Left lung (tissue), 10 donors: Measurements from ENCODE around the gene IFRD2. TPM values are rescaled to one million over a fixed set of nuclear protein-coding genes. Genes with fewer than 3 reads are reported as not detected.
A peak's percentile ranks its signal among the peaks of the same experiment; 100 is the strongest.

Source experiments
- ATAC-seq: fragments of 200-7000 bp; cut with Tn5 transposase; one replicate; pipeline ENCODE4 v1.9.1; 2020; ENCODE audit warnings: moderate library complexity
- DNase-seq, 4 donors: peaks; one replicate each; pipeline ENCODE4 v3.0.0-alpha.2; 2013 to 2020
- H3K27ac ChIP-seq, 2 donors: fragments of 200-600 bp; sonication (generic) in 1 of 2; one replicate each; pipeline versions ENCODE4 v1.5.0 to v1.8.0; 2020 to 2021
- H3K27me3 ChIP-seq, 2 donors: fragments of 200-600 bp; sonication (generic) in 1 of 2; one replicate each; pipeline versions ENCODE4 v1.5.0 to v1.8.0; 2020 to 2021
- H3K36me3 ChIP-seq, 2 donors: fragments of 200-600 bp; sonication (generic) in 1 of 2; one replicate each; pipeline versions ENCODE4 v1.5.0 to v1.8.0; 2020 to 2021
- H3K4me1 ChIP-seq, 2 donors: fragments of 200-600 bp; one replicate each; pipeline ENCODE4 v1.8.0; 2021
- H3K4me3 ChIP-seq, 2 donors: fragments of 200-600 bp; sonication (generic) in 1 of 2; one replicate each; pipeline versions ENCODE4 v1.5.0 to v1.8.0; 2020 to 2021; ENCODE audit warnings: mild to moderate bottlenecking in 1 of 2
- H3K9me3 ChIP-seq, 2 donors: fragments of 200-600 bp; sonication (generic) in 1 of 2; one replicate each; pipeline versions ENCODE4 v1.5.0 to v1.8.0; 2020 to 2021
- CTCF ChIP-seq, 2 donors: fragments of 200-600 bp; sonication (generic) in 1 of 2; IDR thresholded peaks; one replicate each; pipeline versions ENCODE4 v1.5.0 to v1.8.0; 2021; ENCODE audit warnings: antibody characterized with exemption in 2 of 2
- intact Hi-C, 2 donors: fragments of 100-400 bp; cut with DNase I; formaldehyde crosslinking; loops; one replicate each; pipeline versions ENCODE4 v1.11.2 to v1.14.2; 2022
- polyA plus RNA-seq, 6 donors: library from polyadenylated mRNA; unstranded; fragments of 120-200 nt; gene quantifications; one replicate each; pipeline ENCODE4 v1.2.1, GENCODE V29; 2013; ENCODE audit not compliant: insufficient read length in 6 of 6
- total RNA-seq, 2 donors: library from RNA; stranded (reverse); fragmentation: NEBNext Ultra II Directional; extraction: Animal tissue kit (Norgen Biotek cat#: 25700); gene quantifications; one replicate each; pipeline ENCODE4 v1.2.1, GENCODE V29; 2021
- donor health status: DM: no; HTN: yes; CAD: no.
- donor health status: DM: no; HTN: no; CAD: no.

The IFRD2 gene
- total and polyA plus RNA-seq, 8 donors, result 29.6 to 104 (median 38.5) TPM

GRCh38 chr3:50279255-50280016 is 12.8 kb downstream of the IFRD2 start:
- Histone ChIP-seq H3K9me3 (no peaks in the 10 kb centered on the region), H3K36me3 (peaks cover 0 to 10% of the 10 kb centered on the region in 2 donors), H3K4me3 (no peak overlapping the region), H3K27me3 (peaks cover 0 to 35% of the 10 kb centered on the region in 2 donors), H3K27ac (no peak overlapping the region), H3K4me1 (peaks cover 0 to 5% of the 10 kb centered on the region in 2 donors)
- no peak for TF ChIP-seq CTCF (IDR thresholded peaks at IDR 0.05)
- ATAC-seq (no peak), DNase-seq (peak in 1 of 4 donors; percentile 26)
- intact Hi-C loops, result no loop called here

GRCh38 chr3:50278880-50279224 is 13.4 kb downstream of the IFRD2 start, which contains the start of gene LSMEM2:
LSMEM2 (plus strand) TSS chr3:50279087; CDS start chr3:50279114, 27 bp downstream.
- peaks cover 0 to 41% of the 10 kb centered on the region in 2 donors for H3K27me3 ChIP-seq
- H3K36me3 ChIP-seq, result peaks cover 0 to 10% of the 10 kb centered on the region in 2 donors
- DNase-seq (peak in 1 of 4 donors; percentile 36), ATAC-seq (no peak)
- intact Hi-C loops, result no loop called here
- no peak for TF ChIP-seq CTCF (IDR thresholded peaks at IDR 0.05)
- H3K27ac ChIP-seq, result no peak within 1 kb of the TSS
- H3K4me3 ChIP-seq, result no peak within 1 kb of the TSS
- H3K4me1 ChIP-seq, result peaks cover 0 to 11% of the 10 kb centered on the region in 2 donors
- H3K9me3 ChIP-seq, result no peaks in the 10 kb centered on the region

GRCh38 chr3:50278123-50278879 is 13.9 kb downstream of the IFRD2 start:
- intact Hi-C loops, result no loop called here
- ATAC-seq, result no peak
- Histone ChIP-seq H3K4me3 (no peak overlapping the region), H3K27me3 (peaks cover 0 to 47% of the 10 kb centered on the region in 2 donors), H3K9me3 (no peaks in the 10 kb centered on the region), H3K27ac (no peak overlapping the region), H3K4me1 (peaks cover 3 to 17% of the 10 kb centered on the region in 2 donors), H3K36me3 (peaks cover 0 to 10% of the 10 kb centered on the region in 2 donors)
- TF ChIP-seq CTCF (IDR thresholded peaks at IDR 0.05), result no peak
- DNase-seq, result no peak

- H3K27me3 ChIP-seq, result peaks cover 0 to 50% of the 10 kb centered on the region in 2 donors
- H3K4me1 ChIP-seq, result peaks cover 11 to 26% of the 10 kb centered on the region in 2 donors
- no peak for ATAC-seq
- intact Hi-C loops, result no loop called here
- H3K27ac ChIP-seq, result no peak overlapping the region
- TF ChIP-seq CTCF (IDR thresholded peaks at IDR 0.05), result no peak
- no peak overlapping the region for H3K4me3 ChIP-seq
- peak in 1 of 4 donors; percentile 69 for DNase-seq
- no peaks in the 10 kb centered on the region for H3K9me3 ChIP-seq
- peaks cover 0 to 10% of the 10 kb centered on the region in 2 donors for H3K36me3 ChIP-seq
Measured at GRCh38 chr3:50276762-50277101, 15.5 kb downstream of the IFRD2 start.
